ENCODE data around the gene LAMC3. TPM values are rescaled to one million over a fixed set of nuclear protein-coding genes. Genes with fewer than 3 reads are reported as not detected.
A peak's percentile ranks its signal among the peaks of the same experiment; 100 is the strongest.

LAMC3 gene
- total RNA-seq, 1 experiment from 2014 or later: 0.60 TPM

DNA sequence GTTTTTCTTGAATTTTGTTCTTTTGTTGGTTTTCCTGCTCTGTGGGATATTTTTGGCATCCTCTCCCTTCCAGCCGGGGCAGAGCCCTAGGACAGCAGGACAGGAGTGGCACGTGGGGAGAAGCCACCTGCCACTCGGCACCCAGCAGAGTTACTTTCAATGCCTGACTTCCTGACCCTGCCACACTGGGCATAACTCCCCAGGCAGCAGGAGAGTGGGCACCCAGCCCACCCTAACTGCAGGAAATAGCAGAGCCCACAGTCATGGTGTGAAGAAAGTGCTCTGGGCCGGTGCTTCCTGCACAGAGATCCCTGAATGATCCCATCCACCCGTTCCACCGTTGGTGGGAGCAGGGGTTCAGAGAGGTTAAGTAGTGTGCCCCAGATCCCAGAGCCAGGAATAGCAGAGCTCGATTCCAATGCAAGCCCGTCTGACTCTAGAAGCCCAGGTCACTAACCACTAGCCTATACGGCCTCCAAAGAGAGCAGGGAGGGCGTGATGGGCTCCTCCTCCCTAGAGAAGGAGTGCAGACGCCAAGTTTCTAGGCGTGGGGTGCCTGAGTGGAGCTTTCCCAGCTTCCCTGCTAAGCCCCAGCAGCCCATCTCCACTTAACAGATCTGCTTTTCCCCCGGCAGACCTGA is 108.3 kb downstream of the LAMC3 start:
- DNase-seq (ENCODE audit: low spot score): no peak

DNA sequence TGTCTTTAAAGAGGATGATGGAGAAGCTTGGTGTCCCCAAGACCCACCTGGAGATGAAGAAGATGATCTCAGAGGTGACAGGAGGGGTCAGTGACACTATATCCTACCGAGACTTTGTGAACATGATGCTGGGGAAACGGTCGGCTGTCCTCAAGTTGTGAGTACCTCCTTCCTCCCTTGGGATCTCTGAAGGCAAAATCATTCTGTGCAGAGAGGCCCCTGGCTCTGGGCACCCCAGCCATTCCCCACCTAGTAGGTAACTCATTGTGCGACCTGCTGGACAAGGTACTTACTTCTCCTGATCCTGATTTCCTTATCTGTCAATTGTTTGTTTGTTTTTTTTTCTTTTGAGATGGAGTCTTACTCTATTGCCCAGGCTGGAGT is 108.8 kb downstream of the LAMC3 start:
- DNase-seq (ENCODE audit: low spot score): no peak

DNA sequence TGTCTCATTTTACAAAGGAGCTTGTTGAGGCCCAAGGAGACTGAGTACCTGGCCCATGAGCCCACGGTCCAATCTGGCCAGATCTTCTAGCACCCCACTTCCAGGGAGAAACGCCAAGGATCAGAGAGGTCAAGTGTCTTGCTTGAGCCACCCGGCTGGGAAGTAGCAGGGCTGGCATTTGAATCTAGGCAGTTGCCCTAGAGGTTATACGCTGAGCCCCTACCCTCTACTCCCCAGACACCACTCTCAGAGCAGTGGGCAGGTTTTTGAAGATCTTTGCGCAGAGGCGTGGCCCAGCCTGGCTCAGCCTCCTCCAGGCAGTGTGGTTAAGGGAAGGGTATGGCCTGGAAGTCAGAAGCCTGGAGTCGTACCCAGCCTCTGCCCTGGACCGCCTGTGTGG is 110.6 kb downstream of the LAMC3 start:
- no peak for DNase-seq (ENCODE audit: low spot score)

DNA sequence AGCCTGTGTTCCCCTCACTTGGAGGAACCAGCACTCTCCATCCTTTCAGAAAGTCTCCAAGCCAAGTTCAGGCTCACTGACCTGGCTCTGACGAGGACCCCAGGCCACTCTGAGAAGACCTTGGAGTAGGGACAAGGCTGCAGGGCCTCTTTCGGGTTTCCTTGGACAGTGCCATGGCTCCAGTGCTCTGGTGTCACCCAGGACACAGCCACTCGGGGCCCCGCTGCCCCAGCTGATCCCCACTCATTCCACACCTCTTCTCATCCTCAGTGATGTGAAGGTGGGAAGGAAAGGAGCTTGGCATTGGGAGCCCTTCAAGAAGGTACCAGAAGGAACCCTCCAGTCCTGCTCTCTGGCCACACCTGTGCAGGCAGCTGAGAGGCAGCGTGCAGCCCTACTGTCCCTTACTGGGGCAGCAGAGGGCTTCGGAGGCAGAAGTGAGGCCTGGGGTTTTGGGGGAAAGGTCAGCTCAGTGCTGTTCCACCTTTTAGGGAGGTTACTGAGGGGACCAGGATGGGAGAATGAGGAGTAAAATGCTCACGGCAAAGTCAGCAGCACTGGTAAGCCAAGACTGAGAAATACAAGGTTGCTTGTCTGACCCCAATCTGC is 111.8 kb downstream of the LAMC3 start:
- no peak for DNase-seq (ENCODE audit: low spot score)

DNA sequence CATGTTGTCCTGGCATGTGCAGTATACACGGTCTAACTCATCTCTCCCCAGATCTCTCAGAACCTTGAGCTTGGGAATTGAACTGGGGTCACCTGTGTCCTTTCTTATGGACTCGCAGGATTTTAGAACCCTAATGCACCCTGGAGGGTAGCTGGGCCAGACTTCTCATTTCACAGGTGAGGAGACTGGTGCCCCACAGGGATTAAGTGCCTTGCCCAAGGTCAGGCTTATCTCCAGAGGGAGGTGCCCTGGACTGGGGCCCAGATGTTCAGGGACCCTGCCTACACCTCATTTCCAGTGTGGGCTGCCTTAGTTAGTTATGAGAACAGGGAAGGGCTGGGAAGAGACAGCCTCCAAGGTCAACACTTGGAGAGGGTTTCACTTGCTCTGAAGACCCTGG is 112.4 kb downstream of the LAMC3 start:
- DNase-seq (ENCODE audit: low spot score): no peak

DNA sequence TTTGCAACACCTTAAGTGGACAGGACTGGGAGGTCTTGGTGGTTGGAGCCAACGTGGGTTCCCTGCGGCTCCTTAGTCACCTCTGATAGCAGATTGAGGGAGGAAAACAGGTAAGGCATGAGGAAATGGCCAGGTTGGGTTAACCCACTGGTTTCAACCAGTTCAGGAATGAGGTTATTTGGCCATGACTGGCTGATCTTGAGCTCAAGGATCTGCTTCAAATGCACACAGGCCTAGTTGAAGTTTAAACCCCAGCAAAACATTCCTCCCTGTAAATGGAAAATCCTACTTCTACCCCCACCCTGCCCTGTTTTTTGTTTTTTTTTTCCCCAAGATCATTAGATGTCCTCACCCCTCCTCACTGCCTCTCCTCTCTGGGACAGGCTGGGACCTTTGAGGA is 113.2 kb downstream of the LAMC3 start:
- no peak for DNase-seq (ENCODE audit: low spot score)

DNA sequence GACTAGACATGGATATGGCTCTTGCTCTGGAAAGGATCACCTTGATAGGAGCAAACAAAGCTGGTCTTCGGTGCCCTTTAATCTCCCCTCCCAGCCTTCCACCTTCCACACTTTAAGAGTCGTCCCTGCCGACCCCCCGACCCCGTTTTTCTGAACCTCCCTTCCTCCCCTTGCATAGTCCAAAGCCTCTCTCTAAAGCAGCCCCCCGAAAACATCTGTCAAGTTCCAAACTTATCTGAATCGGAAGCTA is 116.0 kb downstream of the LAMC3 start:
- no peak for DNase-seq (ENCODE audit: low spot score)

DNA sequence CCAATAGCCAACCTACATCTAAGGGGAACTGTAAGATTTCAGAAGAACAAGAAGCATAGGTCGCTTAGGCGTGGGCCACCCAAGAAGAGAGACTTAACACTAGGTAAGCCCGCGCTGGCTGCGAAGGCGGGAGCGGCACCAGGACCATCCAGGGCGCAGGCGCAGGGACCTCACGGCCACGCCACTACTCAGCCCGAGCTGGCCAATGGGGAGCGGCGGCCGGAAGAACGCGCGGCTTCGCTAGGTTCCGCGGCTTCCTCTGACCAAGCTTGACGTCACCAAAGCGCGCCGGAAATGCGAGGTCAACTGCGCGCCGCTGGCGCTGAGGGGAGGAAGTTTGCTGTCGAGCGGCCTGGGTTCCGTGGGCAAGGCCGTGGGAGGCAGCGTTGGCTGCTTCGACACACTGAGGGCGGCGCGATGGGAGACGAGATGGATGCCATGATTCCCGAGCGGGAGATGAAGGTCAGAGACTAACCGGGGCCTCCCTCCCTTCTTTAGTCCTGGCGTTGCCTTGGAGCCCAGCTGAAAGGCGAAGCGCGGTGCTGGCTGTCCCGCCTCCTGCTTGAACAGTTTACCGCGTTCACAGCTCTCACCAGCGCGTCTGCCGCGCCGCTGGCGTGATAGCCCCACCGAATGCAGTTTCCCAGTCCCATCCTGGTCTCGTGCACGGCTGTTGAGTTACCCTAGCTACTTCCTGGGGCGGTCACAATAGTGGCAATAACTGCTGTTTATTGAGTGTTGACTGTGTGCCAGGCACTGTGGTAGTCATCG is 116.5 kb downstream of the LAMC3 start, which contains the start of gene NUP214:
NUP214 (plus strand) TSS at position 299 of the 771 bp plus-strand sequence; CDS start at position 418, 119 bp downstream.
- DNase-seq (ENCODE audit: low spot score): peak; percentile 97

DNA sequence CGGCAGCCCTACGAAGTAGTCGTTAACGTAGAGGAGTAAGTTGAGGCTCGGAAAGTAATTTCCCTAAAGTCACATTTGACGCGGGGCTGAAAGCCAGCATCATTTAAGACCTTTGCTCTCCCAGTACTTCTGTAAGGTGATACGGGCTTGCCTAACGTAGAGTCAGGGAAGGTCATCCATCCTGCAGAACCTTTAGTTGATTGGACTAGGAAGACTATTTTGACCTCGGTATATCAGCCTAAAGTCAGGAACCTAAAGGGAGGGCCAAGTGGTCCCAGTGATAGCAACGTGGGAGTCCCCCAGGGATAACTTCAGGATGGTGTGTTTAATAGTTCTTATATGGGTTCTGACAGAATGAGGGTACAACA is 117.1 kb downstream of the LAMC3 start:
- no peak for DNase-seq (ENCODE audit: low spot score)

DNA sequence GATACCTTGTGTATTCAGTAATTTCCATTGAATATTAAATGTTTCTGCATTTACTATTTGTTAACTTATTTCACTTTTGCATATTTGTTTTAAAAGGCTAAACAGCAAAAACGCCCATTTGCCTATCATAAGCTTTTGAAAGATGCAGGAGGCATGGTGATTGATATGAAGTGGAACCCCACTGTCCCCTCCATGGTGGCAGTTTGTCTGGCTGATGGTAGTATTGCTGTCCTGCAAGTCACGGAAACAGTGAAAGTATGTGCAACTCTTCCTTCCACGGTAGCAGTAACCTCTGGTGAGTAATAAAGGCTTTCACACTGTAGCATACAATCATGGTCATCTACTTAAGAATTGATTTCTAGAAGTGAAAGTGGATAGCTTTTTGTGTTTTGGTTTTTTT is 120.2 kb downstream of the LAMC3 start:
- DNase-seq (ENCODE audit: low spot score): no peak

DNA sequence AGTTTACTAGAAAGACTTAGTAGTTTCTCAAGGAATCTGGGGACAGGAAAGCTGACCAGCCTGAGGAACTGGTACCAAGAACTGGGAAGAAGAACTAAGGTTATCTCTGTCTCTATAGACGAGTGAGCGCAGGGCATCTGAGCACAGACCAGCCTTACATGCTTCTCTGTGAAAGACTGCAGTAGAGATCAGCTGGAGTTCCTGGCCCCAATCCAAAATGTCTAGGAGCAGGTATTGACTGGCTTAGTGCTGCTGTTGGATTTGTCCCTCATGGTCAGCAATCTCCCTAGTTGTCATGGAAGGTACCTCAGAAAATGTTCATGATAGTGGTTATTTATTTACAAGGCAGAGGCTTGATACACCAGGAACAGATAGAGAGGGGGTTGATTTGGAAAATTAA is 129.7 kb downstream of the LAMC3 start:
- no peak for DNase-seq (ENCODE audit: low spot score)

DNA sequence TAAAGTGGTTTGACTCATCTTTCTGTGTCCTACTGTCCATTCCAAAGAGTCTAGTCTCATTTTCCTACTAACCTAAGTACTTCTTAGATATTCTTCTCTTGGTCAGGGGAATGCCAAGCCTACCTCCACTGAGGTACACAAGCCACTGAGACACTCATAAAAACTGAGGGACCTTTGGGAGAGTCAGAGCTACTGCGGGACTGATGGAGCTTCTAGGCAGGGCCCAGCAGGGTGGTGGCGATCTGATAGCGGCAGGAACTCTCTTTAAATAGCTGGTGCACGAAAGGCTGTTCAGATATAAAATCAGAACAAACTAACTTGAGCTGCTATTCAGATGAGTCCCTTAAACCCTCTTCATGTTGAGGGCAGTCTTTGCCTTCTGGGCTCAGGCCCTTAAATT is 131.1 kb downstream of the LAMC3 start:
- no peak for DNase-seq (ENCODE audit: low spot score)

DNA sequence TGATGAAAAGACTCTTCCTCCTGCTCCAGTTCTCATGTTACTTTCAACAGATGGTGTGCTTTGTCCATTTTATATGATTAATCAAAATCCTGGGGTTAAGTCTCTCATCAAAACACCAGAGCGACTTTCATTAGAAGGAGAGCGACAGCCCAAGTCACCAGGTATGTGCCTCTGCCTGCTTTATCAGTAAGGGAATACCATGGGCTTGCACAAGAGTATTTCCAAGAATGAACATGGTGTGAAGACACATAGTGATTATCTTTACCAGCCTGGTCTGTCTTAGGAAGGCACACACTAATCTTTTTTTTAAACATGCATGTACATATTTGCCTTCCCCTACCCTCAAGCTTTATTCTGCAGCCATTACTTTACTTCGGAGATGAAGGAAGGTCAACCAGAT is 131.6 kb downstream of the LAMC3 start:
- no peak for DNase-seq (ENCODE audit: low spot score)

DNA sequence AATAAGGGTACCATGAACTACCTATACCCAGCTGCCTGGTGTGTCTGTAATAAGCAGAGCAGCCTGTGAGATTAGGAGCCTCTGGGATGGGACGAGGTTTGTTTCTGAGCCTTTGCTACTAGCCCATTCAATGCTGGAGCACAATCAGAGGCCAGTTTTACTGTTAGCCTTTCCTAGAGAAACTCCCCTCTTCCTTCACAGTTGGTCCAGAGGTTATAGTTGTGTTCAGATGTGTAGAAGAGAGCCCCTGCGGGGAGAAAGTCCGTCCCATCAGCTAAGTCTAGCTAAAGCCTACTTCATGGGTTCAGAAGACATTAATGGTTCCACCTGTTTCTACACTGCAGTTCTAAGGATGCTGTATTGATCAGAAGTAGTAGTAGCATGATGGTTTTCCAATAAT is 133.2 kb downstream of the LAMC3 start:
- DNase-seq (ENCODE audit: low spot score): no peak

Other genes starting within 250 kb of the LAMC3 start
- 18.5 and 20.0 TPM in 2 replicates for gene ABL1, start 173.9 kb upstream of the LAMC3 start, total RNA-seq (2014; rRNA removed; shearing (Covaris generic))
- not detected in 2 replicates for gene QRFP, start 112.4 kb upstream of the LAMC3 start, total RNA-seq (2014; rRNA removed; shearing (Covaris generic))
- 5.3 and 7.5 TPM in 2 replicates for gene FIBCD1, start 69.9 kb upstream of the LAMC3 start, total RNA-seq (2014; rRNA removed; shearing (Covaris generic))
- gene AIF1L, start 87.4 kb downstream of the LAMC3 start, total RNA-seq (2014; rRNA removed; shearing (Covaris generic)): 3.3 TPM in 2 replicates
- 10.5 and 15.6 TPM in 2 replicates for gene NUP214, start 116.4 kb downstream of the LAMC3 start, total RNA-seq (2014; rRNA removed; shearing (Covaris generic))